Stomach (tissue), 9 donors: ENCODE data around the gene POR. TPM values are rescaled to one million over a fixed set of nuclear protein-coding genes. Genes with fewer than 3 reads are reported as not detected.

Experiments used
- DNase-seq, 2 donors: peaks; one replicate each; pipeline versions ENCODE4 v3.0.0 to v3.0.0-alpha.2; 2013 to 2019
- H3K27ac ChIP-seq, 5 donors: fragments of 200-600 bp in 4 of 5; sonication (generic) in 4 of 5; one replicate each; pipeline ENCODE4 v1.5.1; 2013 to 2019; ENCODE audit warnings: mild to moderate bottlenecking in 1 of 5, moderate library complexity in 1 of 5
- H3K27me3 ChIP-seq, 3 donors: fragments of 200-600 bp; sonication (generic); one replicate each; pipeline ENCODE4 v1.5.1; 2017 to 2019; ENCODE audit warnings: mixed run types in 1 of 3
- H3K36me3 ChIP-seq, 4 donors: fragments of 200-600 bp; sonication (generic); 1 replicate in 3 of 4; 2 replicates in 1 of 4; pipeline ENCODE4 v1.5.1; 2016 to 2019
- H3K4me1 ChIP-seq, 4 donors: fragments of 200-600 bp; sonication (generic); one replicate each; pipeline ENCODE4 v1.5.1; 2016 to 2019
- H3K4me3 ChIP-seq, 4 donors: fragments of 200-600 bp; sonication (generic) in 3 of 4; one replicate each; pipeline ENCODE4 v1.5.1; 2016 to 2019; ENCODE audit warnings: mild to moderate bottlenecking in 1 of 4
- H3K9me3 ChIP-seq, 4 donors: fragments of 200-600 bp; sonication (generic); one replicate each; pipeline ENCODE4 v1.5.1; 2016 to 2019
- EP300 ChIP-seq: sonication (generic); formaldehyde crosslinking; IDR thresholded peaks from one replicate; pipeline ENCODE4 v1.6.1; 2017; ENCODE audit warnings: antibody characterized with exemption
- POLR2A ChIP-seq, 4 donors: fragments of 450-650 bp; IDR thresholded peaks; one replicate each; pipeline ENCODE4 v1.6.1; 2016; ENCODE audit warnings: antibody characterized with exemption in 4 of 4, control low read depth in 2 of 4, mild to moderate bottlenecking in 1 of 4, moderate library complexity in 1 of 4
- POLR2AphosphoS5 ChIP-seq, 3 donors: sonication (generic); formaldehyde crosslinking; IDR thresholded peaks; one replicate each; pipeline ENCODE4 v1.6.1; 2016; ENCODE audit warnings: antibody characterized with exemption in 3 of 3
- WGBS, 5 donors: extraction: QIAGEN DNeasy Blood & Tissue Kit in 3 of 5; methylation state at CpG; one replicate each; pipeline versions ENCODE4 v1.1.5 to v1.1.7; 2013 to 2018; 5-methylcytosine and 5-hydroxymethylcytosine counted together
- intact Hi-C: fragments of 100-400 bp; cut with DNase I; formaldehyde crosslinking; loops from one replicate; pipeline ENCODE4 v1.15.1; 2023; ENCODE audit warnings: low total_unique reads
- polyA plus RNA-seq, 3 donors: library from polyadenylated mRNA; stranded (reverse); fragments of 200-250 nt; gene quantifications; one replicate each; pipeline ENCODE4 v1.2.3, GENCODE V29; 2013
- total RNA-seq, 5 donors: library from RNA; depleted of rRNA; stranded (reverse); fragments of >200 nt; gene quantifications; one replicate each; pipeline versions ENCODE4 v1.1.0 to v1.2.3, GENCODE V29; 2014 to 2016
- TF ChIP-seq, protein P1 (sequence below), 7 experiments: fragments of 450-650 bp in 4 of 7; fragments of 200-600 bp in 3 of 7; sonication (generic) in 3 of 7; IDR thresholded peaks; one replicate each; pipeline ENCODE4 v1.5.1; 2016 to 2019; ENCODE audit warnings: antibody characterized with exemption in 7 of 7, control low read depth in 2 of 7, mild to moderate bottlenecking in 1 of 7
- donor health status: healthy with polysubstance abuse.
- donor health status: Bipolar disorder and iron deficiency.
- donor health status: healthy.

Gene POR
- total and polyA plus RNA-seq, 8 donors = 30.4 to 304 (median 67.3) TPM

DNA sequence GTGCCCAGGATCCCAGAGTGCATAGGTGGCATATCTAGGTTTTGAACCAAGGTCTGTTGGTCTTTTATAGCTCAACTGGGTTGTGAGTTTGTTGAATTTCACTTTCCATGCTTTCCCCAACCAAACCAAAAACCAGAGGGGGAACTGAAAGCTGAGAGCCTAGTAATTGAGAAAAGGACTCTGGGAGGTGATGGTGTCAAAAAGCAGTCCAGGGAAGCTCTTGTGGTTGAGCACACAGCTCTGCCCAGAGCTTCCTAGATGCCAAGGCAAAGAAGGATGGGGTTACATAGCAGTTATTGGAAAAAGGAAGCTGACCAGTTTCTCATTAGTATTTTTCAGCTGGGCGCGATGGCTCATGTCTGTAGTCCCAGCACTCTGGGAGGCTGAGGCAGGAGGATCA, 9.9 kb downstream of the POR start:
- Histone ChIP-seq H3K4me3 (no peak overlapping the region), H3K36me3 (peaks cover 0 to 11% (median 9%) of the 10 kb centered on the region in 4 donors), H3K4me1 (peaks cover 0 to 22% (median 14%) of the 10 kb centered on the region in 4 donors), H3K9me3 (no peaks in the 10 kb centered on the region), H3K27me3 (no peaks in the 10 kb centered on the region), H3K27ac (no peak overlapping the region)
- no peak for DNase-seq
- WGBS, 5 donors = 92 to 97% (median 95%) methylated on average over 2 of the region's 2 CpGs
- intact Hi-C loops = no loop called here
- TF ChIP-seq EP300 (no peak), POLR2AphosphoS5 (IDR thresholded peaks at IDR 0.05) (no peak), POLR2A (IDR thresholded peaks at IDR 0.05) (no peak)
- TF ChIP-seq, protein P1, sequence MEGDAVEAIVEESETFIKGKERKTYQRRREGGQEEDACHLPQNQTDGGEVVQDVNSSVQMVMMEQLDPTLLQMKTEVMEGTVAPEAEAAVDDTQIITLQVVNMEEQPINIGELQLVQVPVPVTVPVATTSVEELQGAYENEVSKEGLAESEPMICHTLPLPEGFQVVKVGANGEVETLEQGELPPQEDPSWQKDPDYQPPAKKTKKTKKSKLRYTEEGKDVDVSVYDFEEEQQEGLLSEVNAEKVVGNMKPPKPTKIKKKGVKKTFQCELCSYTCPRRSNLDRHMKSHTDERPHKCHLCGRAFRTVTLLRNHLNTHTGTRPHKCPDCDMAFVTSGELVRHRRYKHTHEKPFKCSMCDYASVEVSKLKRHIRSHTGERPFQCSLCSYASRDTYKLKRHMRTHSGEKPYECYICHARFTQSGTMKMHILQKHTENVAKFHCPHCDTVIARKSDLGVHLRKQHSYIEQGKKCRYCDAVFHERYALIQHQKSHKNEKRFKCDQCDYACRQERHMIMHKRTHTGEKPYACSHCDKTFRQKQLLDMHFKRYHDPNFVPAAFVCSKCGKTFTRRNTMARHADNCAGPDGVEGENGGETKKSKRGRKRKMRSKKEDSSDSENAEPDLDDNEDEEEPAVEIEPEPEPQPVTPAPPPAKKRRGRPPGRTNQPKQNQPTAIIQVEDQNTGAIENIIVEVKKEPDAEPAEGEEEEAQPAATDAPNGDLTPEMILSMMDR (IDR thresholded peaks at IDR 0.05) = no peak

DNA sequence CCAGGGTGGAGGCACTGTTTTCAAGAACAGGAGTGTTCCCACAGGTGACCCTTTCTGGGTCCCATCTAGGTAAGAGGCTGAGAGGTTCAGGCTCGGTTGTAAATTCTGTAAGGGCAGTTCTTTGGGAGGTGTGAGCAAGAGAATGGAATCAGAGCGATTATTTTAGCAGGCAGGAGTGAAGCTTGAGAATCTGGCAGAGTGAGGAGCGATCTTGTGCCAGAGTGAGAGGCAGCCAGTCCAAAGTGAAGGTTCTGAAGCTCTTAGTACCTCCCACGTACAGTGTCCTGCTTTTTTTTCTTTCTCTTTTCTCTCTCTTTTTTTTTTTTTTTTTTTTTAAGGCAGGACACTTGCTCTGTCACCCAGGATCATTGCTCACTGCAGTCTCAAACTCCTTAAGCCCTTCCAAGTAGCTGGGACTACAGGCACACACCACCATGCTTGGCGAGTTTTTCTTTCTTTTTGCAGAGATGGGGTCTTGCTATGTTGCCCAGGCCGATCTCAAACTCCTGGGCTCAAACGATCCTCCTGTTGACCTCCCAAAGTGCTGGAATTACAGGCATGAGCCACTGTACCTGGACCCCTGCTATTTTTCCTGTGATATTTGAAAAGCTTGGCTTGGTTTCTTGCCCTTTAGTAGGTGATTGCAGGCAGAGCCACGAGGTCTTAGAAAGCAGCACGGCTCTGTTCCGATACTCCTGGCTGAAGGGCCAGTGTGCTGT, 10.9 kb downstream of the POR start:
- Histone ChIP-seq H3K27ac (no peak overlapping the region), H3K27me3 (no peaks in the 10 kb centered on the region), H3K4me3 (no peak overlapping the region), H3K4me1 (peaks cover 0 to 13% (median 5%) of the 10 kb centered on the region in 4 donors), H3K36me3 (peaks cover 0 to 11% (median 9%) of the 10 kb centered on the region in 4 donors), H3K9me3 (no peaks in the 10 kb centered on the region)
- 85 to 93% (median 89%) methylated on average over 10 of the region's 10 CpGs for WGBS, 5 donors
- intact Hi-C loops = no loop called here
- no peak for TF ChIP-seq EP300
- no peak for TF ChIP-seq POLR2A (IDR thresholded peaks at IDR 0.05)
- TF ChIP-seq, protein P1 (IDR thresholded peaks at IDR 0.05) = no peak
- no peak for TF ChIP-seq POLR2AphosphoS5 (IDR thresholded peaks at IDR 0.05)
- no peak for DNase-seq

DNA sequence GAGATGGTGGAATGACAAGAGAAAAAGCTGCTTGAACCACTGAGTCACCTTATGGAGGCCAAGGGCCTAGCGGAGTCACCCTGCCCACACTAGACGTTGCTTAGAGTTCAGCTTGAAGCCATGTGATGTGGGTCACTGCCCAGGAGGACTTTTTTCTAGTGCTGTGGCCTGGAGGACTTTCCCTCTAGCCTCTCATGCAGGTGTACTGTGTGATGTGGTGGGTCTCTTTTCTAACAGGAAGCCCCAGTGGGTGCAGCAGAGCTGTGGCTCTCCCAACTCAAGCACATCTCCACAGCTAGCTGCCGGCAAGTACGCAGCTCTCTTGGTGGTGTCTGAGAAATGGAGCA, 13.6 kb downstream of the POR start:
- 71 to 86% (median 80%) methylated on average over 2 to 4 of the region's 4 CpGs for WGBS, 5 donors
- peaks cover 0 to 11% (median 9%) of the 10 kb centered on the region in 4 donors for H3K36me3 ChIP-seq
- no peak overlapping the region for H3K27ac ChIP-seq
- no peak overlapping the region for H3K4me3 ChIP-seq
- no peaks in the 10 kb centered on the region for H3K27me3 ChIP-seq
- TF ChIP-seq POLR2A (IDR thresholded peaks at IDR 0.05) = no peak
- TF ChIP-seq POLR2AphosphoS5 (IDR thresholded peaks at IDR 0.05) = no peak
- TF ChIP-seq, protein P1 (IDR thresholded peaks at IDR 0.05) = no peak
- no peak for TF ChIP-seq EP300
- DNase-seq = no peak
- intact Hi-C loops = no loop called here
- H3K4me1 ChIP-seq = peaks cover 0 to 11% (median 6%) of the 10 kb centered on the region in 4 donors
- H3K9me3 ChIP-seq = no peaks in the 10 kb centered on the region

DNA sequence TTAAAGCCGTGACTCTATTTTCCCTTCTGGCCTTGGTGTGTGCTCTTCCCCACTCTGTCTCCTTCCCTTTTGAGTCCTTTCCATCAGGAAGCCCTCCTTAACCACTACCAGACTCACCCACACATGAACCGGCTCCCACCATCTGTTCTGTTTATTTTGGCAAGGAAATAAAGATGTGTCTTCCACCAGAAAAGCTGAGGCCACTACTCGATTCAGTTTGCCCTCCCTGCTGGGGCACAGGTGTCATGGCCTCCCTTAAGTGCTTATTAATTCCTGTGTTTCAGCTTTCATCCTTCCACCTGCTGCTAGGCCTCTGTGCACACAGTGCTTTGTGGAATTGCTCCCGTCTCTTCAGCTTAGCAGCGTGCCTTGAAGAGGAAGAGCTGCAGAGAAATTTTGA, 16.7 kb downstream of the POR start:
- Histone ChIP-seq H3K36me3 (peaks cover 0 to 16% (median 7%) of the 10 kb centered on the region in 4 donors), H3K27me3 (no peaks in the 10 kb centered on the region), H3K4me1 (peaks cover 0 to 24% (median 6%) of the 10 kb centered on the region in 4 donors), H3K4me3 (no peak overlapping the region), H3K27ac (no peak overlapping the region), H3K9me3 (no peaks in the 10 kb centered on the region)
- intact Hi-C loops = no loop called here
- WGBS, 5 donors = 59 to 71% (median 60%) methylated on average over 5 of the region's 5 CpGs
- TF ChIP-seq EP300 (no peak), POLR2A (IDR thresholded peaks at IDR 0.05) (no peak), POLR2AphosphoS5 (IDR thresholded peaks at IDR 0.05) (no peak)
- TF ChIP-seq, protein P1 (IDR thresholded peaks at IDR 0.05) = no peak
- peak in 1 of 2 donors; percentile 64 for DNase-seq
